ENCODE results near the gene ITPR1. TPM values are rescaled to one million over a fixed set of nuclear protein-coding genes. Genes with fewer than 3 reads are reported as not detected.

ITPR1 gene
- total and polyA plus RNA-seq, 10 of the 15 experiments (the other 5 are each of a cell fraction or from before 2014, with no cell fraction given), result 12.2 to 239 (median 28.4) TPM

GRCh38 chr3:4833471-4833870 lies 340.3 kb downstream of the ITPR1 start:
- DNase-seq (ENCODE audit: low read depth, low spot score), result no peak
- Histone ChIP-seq H3K4me1 (ENCODE audit: control insufficient read depth, insufficient read depth, low read length) (peaks cover 41% of the 10 kb centered on the region), H3K79me2 (ENCODE audit: control insufficient read depth, insufficient read depth, low read length) (no peaks in the 10 kb centered on the region), H3K9me3 (replicated peaks; ENCODE audit: control insufficient read depth, insufficient read depth, low read length) (no peaks in the 10 kb centered on the region), H3K27ac (ENCODE audit: control insufficient read depth, insufficient read depth) (no peak overlapping the region), H4K20me1 (ENCODE audit: control insufficient read depth, insufficient read depth) (no peaks in the 10 kb centered on the region), H3K9ac (ENCODE audit: control insufficient read depth, insufficient read depth, low read length) (no peak overlapping the region), H2AFZ (ENCODE audit: control insufficient read depth, low read depth, low read length) (no peak overlapping the region), H3K27me3 (replicated peaks in 1 of 2; ENCODE audit: control insufficient read depth in 2 of 2, insufficient read depth in 2 of 2, low read length in 1 of 2) (no peaks in the 10 kb centered on the region), H3K4me3 (no peak overlapping the region), H3K36me3 (ENCODE audit: control insufficient read depth in 2 of 2, insufficient read depth in 2 of 2, low read length in 1 of 2) (peaks cover 0 to 4% of the 10 kb centered on the region in 2 experiments; a peak in 2 of 4 replicates), H3K4me2 (ENCODE audit: control insufficient read depth, insufficient read depth) (no peak overlapping the region)
- CTCF ChIA-PET, result interaction anchor here (0.9 to 4.9 kb wide), 5 partner anchors 39 to 147 kb away, joined by 3 to 35 read pairs (median 4); partner anchors contain the start of gene BHLHE40
- SMC1A ChIA-PET (ENCODE audit: uncharacterized antibody, unreplicated experiment), result interaction anchor here (1.1 to 11.7 kb wide), 12 partner anchors 11 to 151 kb away, joined by 3 to 185 read pairs (median 6); partner anchors contain the start of gene BHLHE40
- RAD21 ChIA-PET (ENCODE audit: unreplicated experiment), result interaction anchor here (0.8 to 14.9 kb wide), 8 partner anchors 17 to 174 kb away, joined by 3 to 325 read pairs (median 11); partner anchors contain the start of gene BHLHE40
- no peak for FAIRE-seq
- intact Hi-C loops (cut with micrococcal nuclease; ENCODE audit: unreplicated experiment), result loop anchor here (5.0 kb wide), 3 partner anchors 64 to 194 kb away; no protein-coding TSS in a partner anchor
- in situ Hi-C loops (cut with MboI), result loop anchor here (10.0 kb wide), 1 partner anchor 361 kb away; no protein-coding TSS in a partner anchor
- 98% methylated on average over 5 of the region's 5 CpGs for WGBS (ENCODE audit: insufficient coverage, insufficient replicate concordance, low lambda C conversion rate, missing lambda C conversion rate)
- no TSS peak for BruUV-seq (replicated peaks)
- POLR2A ChIA-PET, result interaction anchor here (1.0 to 10.7 kb wide), 7 partner anchors 9 to 145 kb away, joined by 3 to 73 read pairs (median 5); no protein-coding TSS in a partner anchor
- no peak for TF ChIP-seq BCLAF1 (IDR thresholded peaks at IDR 0.05)
- TF ChIP-seq TBL1XR1 (IDR thresholded peaks at IDR 0.05; ENCODE audit: low read depth, low read length), result no peak
- TF ChIP-seq DPF2 (IDR thresholded peaks at IDR 0.05), result no peak
- no peak for TF ChIP-seq ZNF217 (IDR thresholded peaks at IDR 0.05)
- no peak for TF ChIP-seq ZNF24 (IDR thresholded peaks at IDR 0.05)
- no peak for TF ChIP-seq RAD51 (IDR thresholded peaks at IDR 0.05)
- TF ChIP-seq BMI1 (IDR thresholded peaks at IDR 0.05; ENCODE audit: borderline replicate concordance), result no peak
- TF ChIP-seq EP300 (IDR thresholded peaks at IDR 0.05; ENCODE audit: borderline replicate concordance in 1 of 2, control insufficient read depth in 1 of 2, low read depth in 2 of 2, low read length in 2 of 2), result no peak
- no peak for ATAC-seq

Data from GM12878 (cell line).